ENCODE measurements around the gene HDHD5. TPM values are rescaled to one million over a fixed set of nuclear protein-coding genes. Genes with fewer than 3 reads are reported as not detected.

HDHD5 gene
- polyA plus RNA-seq, 1 donor from 2014 or later, result 91.3 TPM

- Histone ChIP-seq H3F3A (ENCODE audit: insufficient read depth, low read length, poor library complexity, severe bottlenecking) (no peaks in the 10 kb centered on the region), H3K9me2 (ENCODE audit: insufficient read depth, low read length) (no peaks in the 10 kb centered on the region), H3K9me3 (ENCODE audit: low read length) (no peaks in the 10 kb centered on the region), H3K36me3 (ENCODE audit: insufficient read depth, low read length) (peaks cover 6% of the 10 kb centered on the region), H3K4me2 (ENCODE audit: low read length) (no peak overlapping the region), H3K27me3 (ENCODE audit: insufficient read depth, low read depth, low read length) (no peaks in the 10 kb centered on the region), H2AFZ (ENCODE audit: low read depth, low read length) (no peak overlapping the region), H3K9ac (ENCODE audit: low read length) (no peak overlapping the region), H3K79me2 (replicated peaks; ENCODE audit: insufficient read depth, low read length) (no peaks in the 10 kb centered on the region), H3K27ac (ENCODE audit: low read length) (no peak overlapping the region), H4K20me1 (ENCODE audit: insufficient read depth) (no peaks in the 10 kb centered on the region), H3K4me3 (ENCODE audit: low read length) (no peak overlapping the region)
- TF ChIP-seq RAD21 (conservative IDR thresholded peaks at IDR 0.05), result no peak
- no peak for TF ChIP-seq TAF1 (IDR thresholded peaks at IDR 0.05; ENCODE audit: low read depth)
- TF ChIP-seq REST (IDR thresholded peaks at IDR 0.05; ENCODE audit: borderline replicate concordance), result no peak
- TF ChIP-seq MXI1 (conservative IDR thresholded peaks at IDR 0.05; ENCODE audit: poor library complexity, severe bottlenecking), result no peak
- TF ChIP-seq POLR2AphosphoS5 (IDR thresholded peaks at IDR 0.05), result no peak
- no peak for TF ChIP-seq CTCF (IDR thresholded peaks at IDR 0.05; ENCODE audit: poor library complexity, severe bottlenecking)
- no peak for TF ChIP-seq EP300 (conservative IDR thresholded peaks at IDR 0.05; ENCODE audit: poor library complexity, severe bottlenecking)
- TF ChIP-seq EZH2 (IDR thresholded peaks at IDR 0.05; ENCODE audit: borderline replicate concordance, insufficient read depth, low read length, poor library complexity, severe bottlenecking), result no peak
- TF ChIP-seq SMC3 (conservative IDR thresholded peaks at IDR 0.05; ENCODE audit: poor library complexity), result no peak
Measured at GRCh38 chr22:17145021-17145680, 13.9 kb downstream of the HDHD5 start.

- Histone ChIP-seq H3K4me3 (ENCODE audit: low read length) (no peak overlapping the region), H3K9me3 (ENCODE audit: low read length) (no peaks in the 10 kb centered on the region), H3K9me2 (ENCODE audit: insufficient read depth, low read length) (no peaks in the 10 kb centered on the region), H3F3A (ENCODE audit: insufficient read depth, low read length, poor library complexity, severe bottlenecking) (no peaks in the 10 kb centered on the region), H3K4me2 (ENCODE audit: low read length) (no peak overlapping the region), H3K36me3 (ENCODE audit: insufficient read depth, low read length) (peaks cover 6% of the 10 kb centered on the region), H2AFZ (ENCODE audit: low read depth, low read length) (no peak overlapping the region), H3K27me3 (ENCODE audit: insufficient read depth, low read depth, low read length) (no peaks in the 10 kb centered on the region), H3K9ac (ENCODE audit: low read length) (no peak overlapping the region), H4K20me1 (ENCODE audit: insufficient read depth) (no peaks in the 10 kb centered on the region), H3K27ac (ENCODE audit: low read length) (no peak overlapping the region), H3K79me2 (replicated peaks; ENCODE audit: insufficient read depth, low read length) (no peaks in the 10 kb centered on the region)
- TF ChIP-seq REST (IDR thresholded peaks at IDR 0.05; ENCODE audit: borderline replicate concordance), result no peak
- TF ChIP-seq RAD21 (conservative IDR thresholded peaks at IDR 0.05), result no peak
- TF ChIP-seq TAF1 (IDR thresholded peaks at IDR 0.05; ENCODE audit: low read depth), result no peak
- TF ChIP-seq MXI1 (conservative IDR thresholded peaks at IDR 0.05; ENCODE audit: poor library complexity, severe bottlenecking), result no peak
- TF ChIP-seq EZH2 (IDR thresholded peaks at IDR 0.05; ENCODE audit: borderline replicate concordance, insufficient read depth, low read length, poor library complexity, severe bottlenecking), result no peak
- TF ChIP-seq SMC3 (conservative IDR thresholded peaks at IDR 0.05; ENCODE audit: poor library complexity), result no peak
- TF ChIP-seq EP300 (conservative IDR thresholded peaks at IDR 0.05; ENCODE audit: poor library complexity, severe bottlenecking), result no peak
- TF ChIP-seq CTCF (IDR thresholded peaks at IDR 0.05; ENCODE audit: poor library complexity, severe bottlenecking), result no peak
- TF ChIP-seq POLR2AphosphoS5 (IDR thresholded peaks at IDR 0.05), result no peak
Measured at GRCh38 chr22:17143826-17144225, 15.3 kb downstream of the HDHD5 start.

Data from neural cell (in vitro differentiated cells).